GM10248 (cell line): ENCODE data around the gene ANO7.

Source experiments
- CTCF ChIA-PET: fragments of 300-600 bp; sonication (Branson Sonifier 250); formaldehyde crosslinking; extraction: SDS; loops from one replicate; lab custom pipeline; 2021; ENCODE audit warnings: antibody characterized with exemption; lab: Yijun Ruan, JAX
- POLR2A ChIA-PET: fragments of 350-650 bp; sonication (Branson Sonifier 250); formaldehyde crosslinking; extraction: SDS; loops from one replicate; lab custom pipeline; 2020; ENCODE audit warnings: antibody characterized with exemption; lab: Yijun Ruan, JAX
- DNase-seq: peaks from one replicate; pipeline ENCODE4 v3.0.0; 2012; ENCODE audit errors: extremely low spot score
- CTCF ChIP-seq: IDR thresholded peaks from 2 replicates; pipeline ENCODE4 v1.5.1; 2012; ENCODE audit warnings: mild to moderate bottlenecking, low read depth; ENCODE audit errors: extremely low read depth, missing control alignments, control extremely low read depth

The ANO7 gene

GRCh38 chr2:241252778-241253475 lies 64.5 kb downstream of the ANO7 start:
- POLR2A ChIA-PET: interaction anchor here (0.6 kb wide), 2 partner anchors 12 to 22 kb away, joined by 3 read pairs; no protein-coding TSS in a partner anchor
- TF ChIP-seq CTCF: no peak
- DNase-seq: no peak
- CTCF ChIA-PET: interaction anchor here (0.7 to 1.6 kb wide), 2 partner anchors 11 to 12 kb away, joined by 3 read pairs; no protein-coding TSS in a partner anchor

GRCh38 chr2:241254904-241255351 lies 66.5 kb downstream of the ANO7 start:
- ChIA-PET POLR2A (no interaction called here), CTCF (interaction anchor here (1.0 to 1.4 kb wide), 2 partner anchors 48 to 137 kb away, joined by 3 to 4 read pairs; no protein-coding TSS in a partner anchor)
- DNase-seq: no peak
- no peak for TF ChIP-seq CTCF

GRCh38 chr2:241255542-241256167 lies 67.2 kb downstream of the ANO7 start:
- ChIA-PET POLR2A (no interaction called here), CTCF (interaction anchor here (1.4 kb wide), 1 partner anchor 137 kb away, joined by 4 read pairs; no protein-coding TSS in a partner anchor)
- no peak for TF ChIP-seq CTCF
- no peak for DNase-seq

GRCh38 chr2:241256168-241256545 lies 67.7 kb downstream of the ANO7 start:
- no peak for DNase-seq
- CTCF ChIA-PET: no interaction called here
- no peak for TF ChIP-seq CTCF
- POLR2A ChIA-PET: no interaction called here

- POLR2A ChIA-PET: no interaction called here
- peak; percentile 23 for TF ChIP-seq CTCF
- DNase-seq: no peak
- CTCF ChIA-PET: interaction anchor here (0.7 to 0.9 kb wide), 2 partner anchors 11 to 135 kb away, joined by 3 read pairs; no protein-coding TSS in a partner anchor
These were observed 69.0 kb downstream of the ANO7 start for GRCh38 chr2:241257419-241258032.
